K562 (cell line): ENCODE measurements around the gene ARID3C. TPM values are rescaled to one million over a fixed set of nuclear protein-coding genes. Genes with fewer than 3 reads are reported as not detected.
A peak's percentile ranks its signal among the peaks of the same experiment; 100 is the strongest.

Experiments
- ARID4B ChIP-seq: sonication (generic); formaldehyde crosslinking; IDR thresholded peaks from 2 replicates; pipeline ENCODE4 v1.8.0; 2022; ENCODE audit warnings: mild to moderate bottlenecking, missing genetic modification reagents
- CHD1 ChIP-seq: fragments of 200-600 bp; sonication (generic); IDR thresholded peaks from one replicate; pipeline ENCODE4 v1.6.1; 2012; ENCODE audit warnings: mild to moderate bottlenecking, moderate library complexity, low read length, inconsistent platforms
- CTCF ChIP-seq, 3 experiments: IDR thresholded peaks in 2 of 3; conservative IDR thresholded peaks in 1 of 3; 2 replicates each; pipeline ENCODE4 v1.5.1; 2011 to 2012; ENCODE audit warnings: low read length in 3 of 3, mild to moderate bottlenecking in 3 of 3, control low read depth in 2 of 3, improper control_type of control experiment in 1 of 3, inconsistent platforms in 1 of 3, low read depth in 1 of 3, mixed read lengths in 1 of 3, moderate library complexity in 1 of 3; ENCODE audit not compliant: insufficient read depth in 2 of 3
- FOXJ3 ChIP-seq: sonication (generic); formaldehyde crosslinking; IDR thresholded peaks from 2 replicates; pipeline ENCODE4 v1.4.0; 2020; ENCODE audit warnings: mild to moderate bottlenecking, missing genetic modification reagents
- FOXP4 ChIP-seq: sonication (generic); formaldehyde crosslinking; IDR thresholded peaks from 2 replicates; pipeline ENCODE4 v1.8.0; 2022; ENCODE audit warnings: mild to moderate bottlenecking, missing genetic modification reagents, borderline replicate concordance
- PRMT5 ChIP-seq: sonication (generic); formaldehyde crosslinking; IDR thresholded peaks from 2 replicates; pipeline ENCODE4 v1.5.0; 2020; ENCODE audit warnings: missing genetic modification reagents
- RAD51 ChIP-seq: fragments of 450-650 bp; IDR thresholded peaks from 2 replicates; pipeline ENCODE4 v1.7.1; 2016; ENCODE audit warnings: low read depth, mild to moderate bottlenecking, borderline replicate concordance
- RB1 ChIP-seq: fragments of 450-650 bp; IDR thresholded peaks from 2 replicates; pipeline ENCODE4 v1.6.1; 2017; ENCODE audit warnings: low read depth, mild to moderate bottlenecking
- SMAD3 ChIP-seq: fragments of 450-650 bp; formaldehyde crosslinking; conservative IDR thresholded peaks from 2 replicates; pipeline ENCODE4 v1.4.0; 2020; ENCODE audit warnings: mild to moderate bottlenecking
- SMARCA5 ChIP-seq: fragments of 450-650 bp; IDR thresholded peaks from 2 replicates; pipeline ENCODE4 v1.6.1; 2016
- THAP12 ChIP-seq: fragments of 250-450 bp; sonication (Bioruptor Pico); IDR thresholded peaks from 2 replicates; pipeline ENCODE4 v1.9.0; 2021; ENCODE audit warnings: mild to moderate bottlenecking, inconsistent platforms
- YY1 ChIP-seq, 3 experiments: IDR thresholded peaks; 2 replicates each; pipeline ENCODE4 v1.6.1; 2011; ENCODE audit warnings: low read length in 2 of 3, mild to moderate bottlenecking in 2 of 3, moderate library complexity in 2 of 3, borderline replicate concordance in 1 of 3, control low read depth in 1 of 3, low read depth in 1 of 3; ENCODE audit not compliant: insufficient read depth in 3 of 3, insufficient replicate concordance in 2 of 3, control insufficient read depth in 1 of 3, insufficient read length in 1 of 3; ENCODE audit errors: extremely low read depth in 1 of 3
- ZNF134 ChIP-seq: fragments of 250-450 bp; sonication (Bioruptor Pico); conservative IDR thresholded peaks from 2 replicates; pipeline ENCODE4 v1.4.0; 2020
- ZNF354B ChIP-seq: fragments of 250-450 bp; sonication (Bioruptor Pico); IDR thresholded peaks from 2 replicates; pipeline ENCODE4 v1.4.0; 2020
- ZNF436 ChIP-seq: fragments of 250-450, 450-650 bp; sonication (Bioruptor Pico); formaldehyde crosslinking; IDR thresholded peaks from 2 replicates; pipeline ENCODE4 v1.7.0; 2020; ENCODE audit warnings: mild to moderate bottlenecking
- ZNF830 ChIP-seq: fragments of 250-450 bp; sonication (Bioruptor Pico); IDR thresholded peaks from 2 replicates; pipeline ENCODE4 v1.5.0; 2021; ENCODE audit warnings: mild to moderate bottlenecking
- polyA plus RNA-seq, 8 experiments: library from polyadenylated mRNA; depleted of rRNA in 4 of 8; stranded (reverse) in 5 of 8; unstranded in 3 of 8; fragments of >200 nt; fragmentation: Nextera tagmentation in 2 of 8; fragmentation: Illumina TruSeq in 1 of 8; extraction: Ambion mirVana in 2 of 8; extraction: Trizol in 1 of 8; gene quantifications; 2 replicates each; pipeline versions ENCODE4 v1.2.1 to v1.2.3, GENCODE V29; 2011 to 2014; ENCODE audit warnings: inconsistent platforms in 1 of 8, missing spikeins in 1 of 8
- total RNA-seq, 7 experiments: library from RNA; depleted of rRNA in 6 of 7; stranded (reverse); fragments of >200 nt in 6 of 7; fragmentation: Illumina TruSeq in 2 of 7; extraction: Trizol in 2 of 7; gene quantifications; 2 replicates each; pipeline versions ENCODE4 v1.2.1 to v1.2.3, GENCODE V29; 2011 to 2021; ENCODE audit warnings: low replicate concordance in 1 of 7

Gene ARID3C
- total and polyA plus RNA-seq, 9 of the 15 experiments (the other 6 are each of a cell fraction or from before 2014, with no cell fraction given): not detected

- TF ChIP-seq RAD51: no peak
- no peak for TF ChIP-seq FOXJ3 (CRISPR knock-in tag)
- 0 out of 2 replicates have a peak, but pooled peaks have one; percentile 9 for TF ChIP-seq THAP12 (CRISPR knock-in tag)
- no peak for TF ChIP-seq SMARCA5
- no peak for TF ChIP-seq ZNF134 (CRISPR knock-in tag)
- peak; percentile 87 for TF ChIP-seq RB1
- no peak for TF ChIP-seq ARID4B
- TF ChIP-seq SMAD3 (CRISPR knock-in tag): no peak
- TF ChIP-seq ZNF354B (CRISPR knock-in tag): no peak
- no peak for TF ChIP-seq PRMT5 (CRISPR knock-in tag)
- peak in 1 of 3 experiments; percentile 14 for TF ChIP-seq YY1 (IDR thresholded peaks at IDR 0.05; ENCODE audit: borderline replicate concordance in 1 of 3, control insufficient read depth in 1 of 3, extremely low read depth in 1 of 3, insufficient read depth in 3 of 3, insufficient read length in 1 of 3, insufficient replicate concordance in 2 of 3, low read depth in 1 of 3, low read length in 2 of 3)
- no peak for TF ChIP-seq ZNF436
- TF ChIP-seq FOXP4: no peak
- peak; percentile 67 to 93 (median 85) for TF ChIP-seq CTCF (IDR thresholded peaks at IDR 0.05 in 2 of 3, conservative IDR thresholded peaks at IDR 0.05 in 1 of 3; ENCODE audit: insufficient read depth in 2 of 3, low read depth in 1 of 3, low read length in 3 of 3)
- TF ChIP-seq CHD1: no peak
- no peak for TF ChIP-seq ZNF830 (CRISPR knock-in tag)
Measured at GRCh38 chr9:34591248-34591916, 37.5 kb downstream of the ARID3C start (continued).
